CD4-positive, alpha-beta T cell treated with Interleukin-12 subunit alpha and Interleukin-12 subunit beta, for 1 hour (primary cell): ENCODE results near the gene SPAG9.

Experiments used
- DNase-seq: peaks from one replicate; pipeline ENCODE4 v3.0.0-alpha.2; 2020

SPAG9 gene

GRCh38 chr17:50916026-50916707, 204.5 kb downstream of the SPAG9 start:
- no peak for DNase-seq

GRCh38 chr17:50914505-50915063, 206.1 kb downstream of the SPAG9 start:
- no peak for DNase-seq

GRCh38 chr17:50913120-50913519, 207.5 kb downstream of the SPAG9 start:
- no peak for DNase-seq
